WTC11 (cell line): ENCODE data around the gene DCHS2. TPM values are rescaled to one million over a fixed set of nuclear protein-coding genes. Genes with fewer than 3 reads are reported as not detected.

ENCODE experiments used
- ATAC-seq: fragments of 200-7000 bp; cut with Tn5 transposase; 2 replicates; pipeline ENCODE4 v1.10.0; 2021; ENCODE audit warnings: mild to moderate bottlenecking, moderate library complexity
- CTCF ChIA-PET: fragments of 300-600 bp; sonication (Branson Sonifier 250); formaldehyde crosslinking; loops from one replicate; lab custom pipeline; 2021; ENCODE audit warnings: antibody characterized with exemption; lab: Charles Lee
- POLR2A ChIA-PET: fragments of 350-600 bp; sonication (Branson Sonifier 250); formaldehyde crosslinking; loops from one replicate; lab custom pipeline; 2021; ENCODE audit warnings: antibody characterized with exemption; lab: Charles Lee
- DNase-seq: peaks from one replicate; pipeline ENCODE4 v3.0.0; 2021; ENCODE audit warnings: low spot score
- H3K27ac Mint-ChIP-seq: 2 replicates; pipeline ENCODE4 v1.8.0; 2021; ENCODE audit warnings: mixed read lengths
- H3K27me3 Mint-ChIP-seq: 2 replicates; pipeline ENCODE4 v1.8.0; 2021; ENCODE audit warnings: low read depth, mild to moderate bottlenecking, moderate library complexity, mixed read lengths
- H3K36me3 Mint-ChIP-seq: 2 replicates; pipeline ENCODE4 v1.8.0; 2021; ENCODE audit warnings: mixed read lengths
- H3K4me1 Mint-ChIP-seq: 2 replicates; pipeline ENCODE4 v1.8.0; 2022; ENCODE audit warnings: mixed read lengths
- H3K4me3 Mint-ChIP-seq: 2 replicates; pipeline ENCODE4 v1.8.0; 2021; ENCODE audit warnings: mild to moderate bottlenecking, moderate library complexity, mixed read lengths
- H3K9me3 Mint-ChIP-seq: 2 replicates; pipeline ENCODE4 v1.8.0; 2021; ENCODE audit warnings: mixed read lengths
- ATF1 ChIP-seq: sonication (generic); formaldehyde crosslinking; IDR thresholded peaks from 2 replicates; pipeline ENCODE4 v1.8.1; 2023; ENCODE audit warnings: mild to moderate bottlenecking, moderate library complexity, missing genetic modification reagents
- FOXK1 ChIP-seq: sonication (generic); formaldehyde crosslinking; IDR thresholded peaks from 2 replicates; pipeline ENCODE4 v1.8.0; 2022; ENCODE audit warnings: mild to moderate bottlenecking, moderate library complexity, missing genetic modification reagents
- GRHL2 ChIP-seq: fragments of 250-450 bp; sonication (Bioruptor Pico); IDR thresholded peaks from 2 replicates; pipeline ENCODE4 v1.8.0; 2022; ENCODE audit warnings: mild to moderate bottlenecking, moderate library complexity; ENCODE audit not compliant: insufficient replicate concordance, severe bottlenecking
- IRF2 ChIP-seq: sonication (generic); formaldehyde crosslinking; IDR thresholded peaks from 2 replicates; pipeline ENCODE4 v1.8.0; 2022; ENCODE audit warnings: low read depth, missing genetic modification reagents, borderline replicate concordance
- JAZF1 ChIP-seq: fragments of 250-450 bp; sonication (Bioruptor Pico); IDR thresholded peaks from 2 replicates; pipeline ENCODE4 v1.9.0; 2021; ENCODE audit warnings: moderate library complexity, mild to moderate bottlenecking, inconsistent platforms
- JUN ChIP-seq: sonication (generic); formaldehyde crosslinking; IDR thresholded peaks from 2 replicates; pipeline ENCODE4 v1.8.0; 2023; ENCODE audit warnings: mild to moderate bottlenecking, missing genetic modification reagents
- NR1H2 ChIP-seq: sonication (generic); formaldehyde crosslinking; IDR thresholded peaks from 2 replicates; pipeline ENCODE4 v1.9.0; 2021; ENCODE audit warnings: mild to moderate bottlenecking, moderate library complexity, missing genetic modification reagents
- ZNF121 ChIP-seq: sonication (generic); formaldehyde crosslinking; IDR thresholded peaks from 2 replicates; pipeline ENCODE4 v1.8.0; 2023; ENCODE audit warnings: missing genetic modification reagents
- ZNF396 ChIP-seq: fragments of 250-450 bp; sonication (Bioruptor Pico); IDR thresholded peaks from 2 replicates; pipeline ENCODE4 v1.8.0; 2021; ENCODE audit warnings: mild to moderate bottlenecking, moderate library complexity, borderline replicate concordance
- total RNA-seq: library from RNA; stranded (reverse); gene quantifications from 3 replicates; pipeline ENCODE4 v1.2.3, GENCODE V29; 2021
- TF ChIP-seq, protein P1 (sequence below): sonication (generic); formaldehyde crosslinking; IDR thresholded peaks from 2 replicates; pipeline ENCODE4 v1.8.0; 2023; ENCODE audit warnings: mild to moderate bottlenecking, missing genetic modification reagents
- TF ChIP-seq, protein P2 (sequence below): sonication (generic); formaldehyde crosslinking; IDR thresholded peaks from 2 replicates; pipeline ENCODE4 v1.8.0; 2022; ENCODE audit warnings: mild to moderate bottlenecking, missing genetic modification reagents
- TF ChIP-seq, protein P3 (sequence below): fragments of 250-450 bp; sonication (Bioruptor Pico); IDR thresholded peaks from 2 replicates; pipeline ENCODE4 v2.1.2; 2022; ENCODE audit warnings: mild to moderate bottlenecking, moderate library complexity
- TF ChIP-seq, protein P4 (sequence below): sonication (generic); formaldehyde crosslinking; IDR thresholded peaks from 2 replicates; pipeline ENCODE4 v1.8.1; 2023; ENCODE audit warnings: mild to moderate bottlenecking, missing genetic modification reagents
- TF ChIP-seq, protein P5 (sequence below): sonication (generic); formaldehyde crosslinking; IDR thresholded peaks from 2 replicates; pipeline ENCODE4 v1.8.0; 2022; ENCODE audit warnings: mild to moderate bottlenecking, missing genetic modification reagents
- TF ChIP-seq, protein P6 (sequence below): fragments of 200-600 bp; IDR thresholded peaks from 2 replicates; pipeline ENCODE4 v1.8.0; 2022; ENCODE audit warnings: antibody characterized with exemption
- TF ChIP-seq, protein P7 (sequence below): fragments of 250-450 bp; sonication (Bioruptor Pico); IDR thresholded peaks from 2 replicates; pipeline ENCODE4 v1.9.0; 2021; ENCODE audit warnings: moderate library complexity, mild to moderate bottlenecking, inconsistent platforms, borderline replicate concordance

DCHS2 gene
- total RNA-seq, 1 experiment from 2014 or later: 1.3 TPM

DNA sequence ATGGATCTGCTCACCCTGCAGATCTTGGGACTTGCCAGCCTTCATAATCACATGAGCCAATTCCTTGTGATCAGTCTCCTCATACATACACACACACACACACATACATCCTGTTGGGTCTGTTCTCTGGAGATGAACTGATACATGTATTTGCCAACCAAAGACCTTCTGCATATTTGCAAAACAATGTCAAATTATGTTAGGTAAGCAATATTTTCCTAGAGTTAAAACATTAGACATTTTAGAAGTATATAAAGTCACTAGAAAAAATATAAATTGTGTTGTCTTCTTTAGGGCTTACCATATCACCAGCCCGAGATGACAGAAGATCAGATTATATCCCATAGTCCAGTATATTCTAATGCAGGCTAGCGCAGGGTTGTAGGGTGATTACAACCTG, 156.0 kb downstream of the DCHS2 start:
- no peak for TF ChIP-seq JUN (CRISPR knock-in tag)
- no peak for TF ChIP-seq FOXK1 (CRISPR knock-in tag)
- no peak for TF ChIP-seq ZNF121 (CRISPR knock-in tag)
- no peak for TF ChIP-seq ATF1 (CRISPR knock-in tag)
- TF ChIP-seq, protein P1, sequence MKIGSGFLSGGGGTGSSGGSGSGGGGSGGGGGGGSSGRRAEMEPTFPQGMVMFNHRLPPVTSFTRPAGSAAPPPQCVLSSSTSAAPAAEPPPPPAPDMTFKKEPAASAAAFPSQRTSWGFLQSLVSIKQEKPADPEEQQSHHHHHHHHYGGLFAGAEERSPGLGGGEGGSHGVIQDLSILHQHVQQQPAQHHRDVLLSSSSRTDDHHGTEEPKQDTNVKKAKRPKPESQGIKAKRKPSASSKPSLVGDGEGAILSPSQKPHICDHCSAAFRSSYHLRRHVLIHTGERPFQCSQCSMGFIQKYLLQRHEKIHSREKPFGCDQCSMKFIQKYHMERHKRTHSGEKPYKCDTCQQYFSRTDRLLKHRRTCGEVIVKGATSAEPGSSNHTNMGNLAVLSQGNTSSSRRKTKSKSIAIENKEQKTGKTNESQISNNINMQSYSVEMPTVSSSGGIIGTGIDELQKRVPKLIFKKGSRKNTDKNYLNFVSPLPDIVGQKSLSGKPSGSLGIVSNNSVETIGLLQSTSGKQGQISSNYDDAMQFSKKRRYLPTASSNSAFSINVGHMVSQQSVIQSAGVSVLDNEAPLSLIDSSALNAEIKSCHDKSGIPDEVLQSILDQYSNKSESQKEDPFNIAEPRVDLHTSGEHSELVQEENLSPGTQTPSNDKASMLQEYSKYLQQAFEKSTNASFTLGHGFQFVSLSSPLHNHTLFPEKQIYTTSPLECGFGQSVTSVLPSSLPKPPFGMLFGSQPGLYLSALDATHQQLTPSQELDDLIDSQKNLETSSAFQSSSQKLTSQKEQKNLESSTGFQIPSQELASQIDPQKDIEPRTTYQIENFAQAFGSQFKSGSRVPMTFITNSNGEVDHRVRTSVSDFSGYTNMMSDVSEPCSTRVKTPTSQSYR: no peak
- TF ChIP-seq, protein P2, sequence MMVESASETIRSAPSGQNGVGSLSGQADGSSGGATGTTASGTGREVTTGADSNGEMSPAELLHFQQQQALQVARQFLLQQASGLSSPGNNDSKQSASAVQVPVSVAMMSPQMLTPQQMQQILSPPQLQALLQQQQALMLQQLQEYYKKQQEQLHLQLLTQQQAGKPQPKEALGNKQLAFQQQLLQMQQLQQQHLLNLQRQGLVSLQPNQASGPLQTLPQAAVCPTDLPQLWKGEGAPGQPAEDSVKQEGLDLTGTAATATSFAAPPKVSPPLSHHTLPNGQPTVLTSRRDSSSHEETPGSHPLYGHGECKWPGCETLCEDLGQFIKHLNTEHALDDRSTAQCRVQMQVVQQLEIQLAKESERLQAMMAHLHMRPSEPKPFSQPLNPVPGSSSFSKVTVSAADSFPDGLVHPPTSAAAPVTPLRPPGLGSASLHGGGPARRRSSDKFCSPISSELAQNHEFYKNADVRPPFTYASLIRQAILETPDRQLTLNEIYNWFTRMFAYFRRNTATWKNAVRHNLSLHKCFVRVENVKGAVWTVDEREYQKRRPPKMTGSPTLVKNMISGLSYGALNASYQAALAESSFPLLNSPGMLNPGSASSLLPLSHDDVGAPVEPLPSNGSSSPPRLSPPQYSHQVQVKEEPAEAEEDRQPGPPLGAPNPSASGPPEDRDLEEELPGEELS (CRISPR knock-in tag): no peak
- no peak for TF ChIP-seq JAZF1 (CRISPR knock-in tag)
- TF ChIP-seq, protein P3, sequence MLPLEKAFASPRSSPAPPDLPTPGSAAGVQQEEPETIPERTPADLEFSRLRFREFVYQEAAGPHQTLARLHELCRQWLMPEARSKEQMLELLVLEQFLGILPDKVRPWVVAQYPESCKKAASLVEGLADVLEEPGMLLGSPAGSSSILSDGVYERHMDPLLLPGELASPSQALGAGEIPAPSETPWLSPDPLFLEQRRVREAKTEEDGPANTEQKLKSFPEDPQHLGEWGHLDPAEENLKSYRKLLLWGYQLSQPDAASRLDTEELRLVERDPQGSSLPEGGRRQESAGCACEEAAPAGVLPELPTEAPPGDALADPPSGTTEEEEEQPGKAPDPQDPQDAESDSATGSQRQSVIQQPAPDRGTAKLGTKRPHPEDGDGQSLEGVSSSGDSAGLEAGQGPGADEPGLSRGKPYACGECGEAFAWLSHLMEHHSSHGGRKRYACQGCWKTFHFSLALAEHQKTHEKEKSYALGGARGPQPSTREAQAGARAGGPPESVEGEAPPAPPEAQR: no peak
- TF ChIP-seq IRF2 (CRISPR knock-in tag): no peak
- TF ChIP-seq, protein P4, sequence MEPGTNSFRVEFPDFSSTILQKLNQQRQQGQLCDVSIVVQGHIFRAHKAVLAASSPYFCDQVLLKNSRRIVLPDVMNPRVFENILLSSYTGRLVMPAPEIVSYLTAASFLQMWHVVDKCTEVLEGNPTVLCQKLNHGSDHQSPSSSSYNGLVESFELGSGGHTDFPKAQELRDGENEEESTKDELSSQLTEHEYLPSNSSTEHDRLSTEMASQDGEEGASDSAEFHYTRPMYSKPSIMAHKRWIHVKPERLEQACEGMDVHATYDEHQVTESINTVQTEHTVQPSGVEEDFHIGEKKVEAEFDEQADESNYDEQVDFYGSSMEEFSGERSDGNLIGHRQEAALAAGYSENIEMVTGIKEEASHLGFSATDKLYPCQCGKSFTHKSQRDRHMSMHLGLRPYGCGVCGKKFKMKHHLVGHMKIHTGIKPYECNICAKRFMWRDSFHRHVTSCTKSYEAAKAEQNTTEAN: no peak
- TF ChIP-seq, protein P5, sequence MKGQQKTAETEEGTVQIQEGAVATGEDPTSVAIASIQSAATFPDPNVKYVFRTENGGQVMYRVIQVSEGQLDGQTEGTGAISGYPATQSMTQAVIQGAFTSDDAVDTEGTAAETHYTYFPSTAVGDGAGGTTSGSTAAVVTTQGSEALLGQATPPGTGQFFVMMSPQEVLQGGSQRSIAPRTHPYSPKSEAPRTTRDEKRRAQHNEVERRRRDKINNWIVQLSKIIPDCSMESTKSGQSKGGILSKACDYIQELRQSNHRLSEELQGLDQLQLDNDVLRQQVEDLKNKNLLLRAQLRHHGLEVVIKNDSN (CRISPR knock-in tag): no peak
- TF ChIP-seq, protein P6, sequence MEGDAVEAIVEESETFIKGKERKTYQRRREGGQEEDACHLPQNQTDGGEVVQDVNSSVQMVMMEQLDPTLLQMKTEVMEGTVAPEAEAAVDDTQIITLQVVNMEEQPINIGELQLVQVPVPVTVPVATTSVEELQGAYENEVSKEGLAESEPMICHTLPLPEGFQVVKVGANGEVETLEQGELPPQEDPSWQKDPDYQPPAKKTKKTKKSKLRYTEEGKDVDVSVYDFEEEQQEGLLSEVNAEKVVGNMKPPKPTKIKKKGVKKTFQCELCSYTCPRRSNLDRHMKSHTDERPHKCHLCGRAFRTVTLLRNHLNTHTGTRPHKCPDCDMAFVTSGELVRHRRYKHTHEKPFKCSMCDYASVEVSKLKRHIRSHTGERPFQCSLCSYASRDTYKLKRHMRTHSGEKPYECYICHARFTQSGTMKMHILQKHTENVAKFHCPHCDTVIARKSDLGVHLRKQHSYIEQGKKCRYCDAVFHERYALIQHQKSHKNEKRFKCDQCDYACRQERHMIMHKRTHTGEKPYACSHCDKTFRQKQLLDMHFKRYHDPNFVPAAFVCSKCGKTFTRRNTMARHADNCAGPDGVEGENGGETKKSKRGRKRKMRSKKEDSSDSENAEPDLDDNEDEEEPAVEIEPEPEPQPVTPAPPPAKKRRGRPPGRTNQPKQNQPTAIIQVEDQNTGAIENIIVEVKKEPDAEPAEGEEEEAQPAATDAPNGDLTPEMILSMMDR: no peak
- TF ChIP-seq NR1H2: no peak
- TF ChIP-seq GRHL2 (CRISPR knock-in tag): no peak
- no peak for TF ChIP-seq ZNF396 (CRISPR knock-in tag)
- TF ChIP-seq, protein P7, sequence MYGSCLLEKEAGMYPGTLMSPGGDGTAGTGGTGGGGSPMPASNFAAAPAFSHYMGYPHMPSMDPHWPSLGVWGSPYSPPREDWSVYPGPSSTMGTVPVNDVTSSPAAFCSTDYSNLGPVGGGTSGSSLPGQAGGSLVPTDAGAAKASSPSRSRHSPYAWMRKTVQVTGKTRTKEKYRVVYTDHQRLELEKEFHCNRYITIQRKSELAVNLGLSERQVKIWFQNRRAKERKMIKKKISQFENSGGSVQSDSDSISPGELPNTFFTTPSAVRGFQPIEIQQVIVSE (CRISPR knock-in tag): no peak
- peaks cover 8% of the 10 kb centered on the region for H3K4me1 Mint-ChIP-seq
- H3K27ac Mint-ChIP-seq: no peak overlapping the region
- DNase-seq (no peak), ATAC-seq (no peak)
- H3K27me3 Mint-ChIP-seq: peaks cover 28% of the 10 kb centered on the region
- no peaks in the 10 kb centered on the region for H3K36me3 Mint-ChIP-seq
- H3K9me3 Mint-ChIP-seq: no peaks in the 10 kb centered on the region
- ChIA-PET POLR2A (no interaction called here), CTCF (no interaction called here)
- no peak overlapping the region for H3K4me3 Mint-ChIP-seq
